ENCODE results near the gene GATA3. TPM values are rescaled to one million over a fixed set of nuclear protein-coding genes. Genes with fewer than 3 reads are reported as not detected.

GATA3 gene
- total RNA-seq, 1 donor from 2014 or later, result not detected

GRCh38 chr10:8112230-8112905, 57.9 kb downstream of the GATA3 start:
- Mint-ChIP-seq H3K27ac (no peak overlapping the region), H3K4me1 (no peaks in the 10 kb centered on the region), H3K9me3 (no peaks in the 10 kb centered on the region), H3K36me3 (no peaks in the 10 kb centered on the region), H3K4me3 (no peak overlapping the region), H3K27me3 (ENCODE audit: insufficient read depth, low read depth) (peaks cover 2% of the 10 kb centered on the region)
- no peaks in the 10 kb centered on the region for H3K4me1 ChIP-seq
- no peak for DNase-seq (ENCODE audit: low spot score)
- H4K20me1 ChIP-seq (ENCODE audit: low read depth), result no peaks in the 10 kb centered on the region
- H3K79me2 ChIP-seq (ENCODE audit: low read depth), result no peaks in the 10 kb centered on the region
- no peaks in the 10 kb centered on the region for H3K36me3 ChIP-seq
- H3F3A ChIP-seq (ENCODE audit: low read depth), result no peaks in the 10 kb centered on the region
- H3K27ac ChIP-seq, result no peak overlapping the region
- H3K9ac ChIP-seq, result no peak overlapping the region
- H3K9me3 ChIP-seq (ENCODE audit: low read depth), result no peaks in the 10 kb centered on the region
- no peaks in the 10 kb centered on the region for H3K27me3 ChIP-seq
- H3K4me2 ChIP-seq, result no peak overlapping the region
- no peak overlapping the region for H3K4me3 ChIP-seq
- TF ChIP-seq EZH2 (IDR thresholded peaks at IDR 0.05) (no peak), CTCF (IDR thresholded peaks at IDR 0.05) (no peak), EZH2phosphoT487 (IDR thresholded peaks at IDR 0.05) (no peak)
- no peak overlapping the region for H2AFZ ChIP-seq (replicated peaks)

- H3K36me3 ChIP-seq, result no peaks in the 10 kb centered on the region
- H3K79me2 ChIP-seq (ENCODE audit: low read depth), result no peaks in the 10 kb centered on the region
- H3K9me3 Mint-ChIP-seq, result no peaks in the 10 kb centered on the region
- H3K36me3 Mint-ChIP-seq, result no peaks in the 10 kb centered on the region
- H3K4me1 ChIP-seq, result no peaks in the 10 kb centered on the region
- no peak overlapping the region for H3K27ac ChIP-seq
- no peak overlapping the region for H3K9ac ChIP-seq
- TF ChIP-seq CTCF (IDR thresholded peaks at IDR 0.05) (no peak), EZH2phosphoT487 (IDR thresholded peaks at IDR 0.05) (no peak), EZH2 (IDR thresholded peaks at IDR 0.05) (no peak)
- no peak overlapping the region for H3K4me2 ChIP-seq
- H3K27ac Mint-ChIP-seq, result no peak overlapping the region
- no peak overlapping the region for H3K4me3 ChIP-seq
- H3K4me3 Mint-ChIP-seq, result no peak overlapping the region
- no peak overlapping the region for H2AFZ ChIP-seq (replicated peaks)
- H4K20me1 ChIP-seq (ENCODE audit: low read depth), result no peaks in the 10 kb centered on the region
- peaks cover 2% of the 10 kb centered on the region for H3K27me3 Mint-ChIP-seq (ENCODE audit: insufficient read depth, low read depth)
- H3K4me1 Mint-ChIP-seq, result no peaks in the 10 kb centered on the region
- H3K9me3 ChIP-seq (ENCODE audit: low read depth), result no peaks in the 10 kb centered on the region
- no peaks in the 10 kb centered on the region for H3F3A ChIP-seq (ENCODE audit: low read depth)
- DNase-seq (ENCODE audit: low spot score), result no peak
- no peaks in the 10 kb centered on the region for H3K27me3 ChIP-seq
Observed at GRCh38 chr10:8112942-8113442, 58.5 kb downstream of the GATA3 start.

GRCh38 chr10:8113616-8114015, 59.1 kb downstream of the GATA3 start:
- no peaks in the 10 kb centered on the region for H3K9me3 Mint-ChIP-seq
- DNase-seq (ENCODE audit: low spot score), result no peak

More at GRCh38 chr10:8113616-8114015, 59.1 kb downstream of the GATA3 start:
- Histone ChIP-seq H3K4me2 (no peak overlapping the region), H3F3A (ENCODE audit: low read depth) (no peaks in the 10 kb centered on the region), H3K27ac (no peak overlapping the region), H2AFZ (replicated peaks) (no peak overlapping the region), H3K9ac (no peak overlapping the region), H3K4me1 (no peaks in the 10 kb centered on the region), H3K4me3 (no peak overlapping the region), H3K27me3 (no peaks in the 10 kb centered on the region), H4K20me1 (ENCODE audit: low read depth) (no peaks in the 10 kb centered on the region), H3K9me3 (ENCODE audit: low read depth) (no peaks in the 10 kb centered on the region), H3K36me3 (no peaks in the 10 kb centered on the region), H3K79me2 (ENCODE audit: low read depth) (no peaks in the 10 kb centered on the region)
- Mint-ChIP-seq H3K27me3 (ENCODE audit: insufficient read depth, low read depth) (peaks cover 2% of the 10 kb centered on the region), H3K36me3 (no peaks in the 10 kb centered on the region), H3K4me1 (no peaks in the 10 kb centered on the region), H3K4me3 (no peak overlapping the region), H3K27ac (no peak overlapping the region)
- TF ChIP-seq EZH2phosphoT487 (IDR thresholded peaks at IDR 0.05) (no peak), CTCF (IDR thresholded peaks at IDR 0.05) (no peak)

All from neural progenitor cell (in vitro differentiated cells).